NCI-H2107 treated with DMSO at 0.1 percent for 48 hours (cell line): ENCODE measurements around the gene NHS.

Experiments used
- DNase-seq: peaks from one replicate; lab custom pipeline; 2025; ENCODE audit not compliant: unreplicated experiment; lab: John Stamatoyannopoulos, UW

The NHS gene

GRCh38 chrX:17718649-17719165, 343.7 kb downstream of the NHS start:
- no peak for DNase-seq

GRCh38 chrX:17719711-17720110, 344.7 kb downstream of the NHS start:
- DNase-seq, result no peak

- no peak for DNase-seq
Observed at GRCh38 chrX:17721715-17722114, 346.7 kb downstream of the NHS start.

GRCh38 chrX:17725181-17725580, 350.2 kb downstream of the NHS start:
- no peak for DNase-seq

- no peak for DNase-seq
Observed at GRCh38 chrX:17732138-17732783, 357.3 kb downstream of the NHS start.

GRCh38 chrX:17735406-17735805, 360.4 kb downstream of the NHS start:
- DNase-seq, result no peak

GRCh38 chrX:17736478-17736855, 361.5 kb downstream of the NHS start:
- peak; percentile 16 for DNase-seq

- DNase-seq, result peak; percentile 96
Observed at GRCh38 chrX:17736856-17737709, 362.1 kb downstream of the NHS start, which contains the start of gene SCML1. Gene SCML1 (plus strand): TSS chrX:17737493. CDS start chrX:17744187, 6,694 bp downstream.

- no peak for DNase-seq
Observed at GRCh38 chrX:17737710-17737985, 362.6 kb downstream of the NHS start.

GRCh38 chrX:17737986-17738713, 363.1 kb downstream of the NHS start:
- DNase-seq, result peak; percentile 73

- DNase-seq, result no peak
Observed at GRCh38 chrX:17738737-17739535, 363.9 kb downstream of the NHS start.

GRCh38 chrX:17740137-17741122, 365.4 kb downstream of the NHS start:
- peak; percentile 73 for DNase-seq

- peak; percentile 39 for DNase-seq
Observed at GRCh38 chrX:17741123-17741511, 366.1 kb downstream of the NHS start.

GRCh38 chrX:17743913-17744312, 368.9 kb downstream of the NHS start:
- no peak for DNase-seq

- peak; percentile 12 for DNase-seq
Observed at GRCh38 chrX:17744896-17745523, 370.0 kb downstream of the NHS start.

GRCh38 chrX:17747692-17748091, 372.7 kb downstream of the NHS start:
- DNase-seq, result no peak

GRCh38 chrX:17748684-17749083, 373.7 kb downstream of the NHS start:
- DNase-seq, result no peak

GRCh38 chrX:17750436-17750835, 375.4 kb downstream of the NHS start:
- no peak for DNase-seq

- no peak for DNase-seq
Observed at GRCh38 chrX:17758382-17758781, 383.4 kb downstream of the NHS start.
